HUDEP-2 (cell line): ENCODE data around the gene CARM1.
"Not testable (repeated sequence)": the region's sequence is repeated elsewhere in the genome, so short reads cannot be mapped to it uniquely, and the experiment has no call there.

Experiments used
- DNase-seq, 76 experiments: peaks; one replicate each; lab custom pipeline; 2025; ENCODE audit not compliant: unreplicated experiment in 76 of 76; lab: John Stamatoyannopoulos, UW

The CARM1 gene

GRCh38 chr19:10871711-10872545 is 575 bp downstream of the CARM1 start:
- peak in 11 of 76 experiments; percentile 14 to 49 (median 30) for DNase-seq

- DNase-seq = peak in 6 of 76 experiments; percentile 6 to 39 (median 24)
Observed at GRCh38 chr19:10872546-10873107, 1.3 kb downstream of the CARM1 start.

DNA sequence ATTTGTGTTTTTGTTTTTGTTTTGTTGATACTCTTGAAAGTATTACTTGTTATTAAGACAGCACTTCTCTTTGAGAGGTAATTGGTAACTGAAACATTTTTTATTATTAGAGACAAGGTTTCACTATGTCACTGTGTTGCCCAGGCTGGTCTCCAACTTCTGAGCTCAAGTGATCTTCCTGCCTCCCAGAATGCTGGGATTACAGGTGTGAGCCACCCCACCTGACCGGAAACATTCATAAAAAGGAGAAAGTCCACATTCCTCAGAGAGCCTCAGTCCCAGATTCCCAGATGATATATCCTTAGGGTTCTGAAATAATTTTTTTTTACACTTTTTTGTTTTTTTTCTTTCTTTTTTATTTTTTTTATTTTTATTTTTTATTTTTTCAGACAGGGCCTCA is 2.7 kb downstream of the CARM1 start:
- no peak for DNase-seq

DNA sequence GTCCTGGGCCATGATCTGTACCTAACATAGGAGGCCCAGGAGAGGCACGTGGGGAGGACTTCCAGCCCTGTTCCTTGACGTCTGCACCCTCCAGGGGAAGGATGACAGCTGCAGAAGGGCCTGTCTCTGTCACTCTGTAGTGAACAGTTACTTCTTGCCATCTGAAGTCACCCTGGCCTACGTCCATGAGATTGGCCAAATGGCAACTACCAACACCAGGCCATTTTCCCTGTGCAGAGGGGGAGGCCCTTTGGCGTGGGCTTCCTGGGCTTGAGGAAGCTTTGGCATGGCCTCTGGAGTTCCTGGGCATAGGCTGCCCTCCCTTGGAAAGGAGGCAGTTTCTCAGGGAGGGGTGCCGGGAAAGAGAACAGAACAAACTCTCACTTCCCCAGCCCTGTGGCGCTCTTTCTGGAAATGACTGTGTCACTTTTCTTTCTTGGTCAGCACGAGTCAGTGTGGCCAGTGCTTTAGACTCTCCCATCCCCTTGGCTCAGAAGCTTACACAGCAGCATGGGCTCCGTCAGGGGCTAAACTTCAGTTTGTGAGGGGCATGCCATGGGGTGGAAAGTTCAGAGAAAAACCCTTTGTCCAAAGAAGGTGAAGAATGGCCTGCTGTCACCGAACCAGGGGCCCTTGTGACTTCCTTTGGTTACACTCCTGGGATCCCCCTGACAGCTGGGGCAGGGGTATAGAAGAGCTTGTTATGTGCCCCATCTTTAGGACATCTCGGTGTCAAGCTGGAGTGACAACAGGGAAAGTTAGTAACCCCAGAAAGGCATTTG is 5.3 kb downstream of the CARM1 start:
- DNase-seq = no peak

- DNase-seq = not testable (repeated sequence)
Observed at GRCh38 chr19:10877608-10878007, 6.3 kb downstream of the CARM1 start.

GRCh38 chr19:10878253-10878652 is 6.9 kb downstream of the CARM1 start:
- no peak for DNase-seq

DNA sequence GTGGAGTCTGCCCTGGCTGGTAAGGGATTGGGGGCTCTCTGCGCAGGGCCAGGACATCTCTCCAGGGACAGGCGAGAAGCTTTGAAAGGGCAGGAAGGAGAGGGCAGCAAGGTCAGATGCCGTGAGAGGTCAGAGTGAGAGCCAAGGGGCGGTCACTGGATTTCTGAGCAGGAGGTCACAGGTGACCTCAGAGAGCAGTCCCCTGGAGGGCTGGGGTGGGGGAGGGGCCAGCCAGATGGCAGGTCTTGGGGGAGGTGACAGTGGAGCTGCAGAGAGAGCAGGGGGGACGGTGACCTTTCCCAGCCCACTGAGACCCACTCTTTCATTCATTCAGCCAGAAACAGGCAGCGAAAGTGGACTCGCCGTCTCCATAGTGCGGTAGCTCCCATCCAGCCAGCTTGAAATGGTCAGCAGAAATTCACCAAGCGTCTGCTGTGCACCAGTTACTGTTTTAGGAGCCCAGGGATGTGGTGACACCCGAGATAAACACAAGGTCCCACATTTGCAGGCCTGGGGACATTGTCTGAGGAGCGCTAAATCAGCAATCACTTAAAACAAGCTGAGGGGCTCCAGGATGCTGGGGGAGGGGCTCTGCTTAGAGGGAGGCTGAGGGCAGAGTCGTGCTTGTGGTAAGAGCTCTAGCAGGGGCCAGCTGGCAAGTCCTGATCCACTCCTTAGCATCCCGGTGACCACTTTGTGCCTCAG is 10.2 kb downstream of the CARM1 start:
- no peak for DNase-seq

DNA sequence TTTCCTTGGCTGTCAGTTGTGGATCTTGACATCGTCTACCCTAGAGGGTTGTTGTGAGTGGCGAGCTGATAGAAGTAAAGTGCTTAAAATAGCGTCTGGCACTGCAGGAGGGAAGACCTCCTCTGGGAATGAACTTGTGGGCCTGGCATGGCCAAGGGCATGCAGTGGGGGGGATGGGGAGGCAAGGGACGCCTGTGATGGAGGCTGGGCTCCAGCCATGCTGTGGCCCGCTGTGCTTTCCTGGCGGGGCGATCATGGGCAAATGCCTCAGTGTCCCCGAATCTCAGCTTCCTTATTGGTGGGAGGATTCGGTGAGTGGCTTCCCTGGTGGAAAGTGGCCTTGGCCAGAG is 10.7 kb downstream of the CARM1 start:
- no peak for DNase-seq

DNA sequence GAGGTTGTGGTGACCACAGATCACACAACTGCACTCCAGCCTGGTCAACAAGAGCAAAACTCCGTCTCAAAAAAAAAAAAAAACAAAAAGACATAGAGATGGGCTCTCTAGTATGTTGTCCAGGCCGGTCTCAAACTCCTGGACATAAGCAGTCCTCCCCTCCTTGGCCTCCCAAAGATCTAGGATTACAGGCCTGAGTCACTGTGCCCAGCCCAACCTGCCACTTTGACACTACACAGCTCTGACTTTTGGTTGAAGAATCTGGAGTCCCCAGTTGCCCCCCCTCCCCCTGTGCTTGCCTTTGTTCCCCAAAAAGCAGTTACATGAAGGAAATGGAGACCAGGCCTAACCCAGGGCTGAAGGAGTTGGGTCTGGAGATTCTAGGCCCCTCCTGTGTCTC is 12.9 kb downstream of the CARM1 start:
- DNase-seq = peak in 7 of 76 experiments; percentile 14 to 40 (median 23)

DNA sequence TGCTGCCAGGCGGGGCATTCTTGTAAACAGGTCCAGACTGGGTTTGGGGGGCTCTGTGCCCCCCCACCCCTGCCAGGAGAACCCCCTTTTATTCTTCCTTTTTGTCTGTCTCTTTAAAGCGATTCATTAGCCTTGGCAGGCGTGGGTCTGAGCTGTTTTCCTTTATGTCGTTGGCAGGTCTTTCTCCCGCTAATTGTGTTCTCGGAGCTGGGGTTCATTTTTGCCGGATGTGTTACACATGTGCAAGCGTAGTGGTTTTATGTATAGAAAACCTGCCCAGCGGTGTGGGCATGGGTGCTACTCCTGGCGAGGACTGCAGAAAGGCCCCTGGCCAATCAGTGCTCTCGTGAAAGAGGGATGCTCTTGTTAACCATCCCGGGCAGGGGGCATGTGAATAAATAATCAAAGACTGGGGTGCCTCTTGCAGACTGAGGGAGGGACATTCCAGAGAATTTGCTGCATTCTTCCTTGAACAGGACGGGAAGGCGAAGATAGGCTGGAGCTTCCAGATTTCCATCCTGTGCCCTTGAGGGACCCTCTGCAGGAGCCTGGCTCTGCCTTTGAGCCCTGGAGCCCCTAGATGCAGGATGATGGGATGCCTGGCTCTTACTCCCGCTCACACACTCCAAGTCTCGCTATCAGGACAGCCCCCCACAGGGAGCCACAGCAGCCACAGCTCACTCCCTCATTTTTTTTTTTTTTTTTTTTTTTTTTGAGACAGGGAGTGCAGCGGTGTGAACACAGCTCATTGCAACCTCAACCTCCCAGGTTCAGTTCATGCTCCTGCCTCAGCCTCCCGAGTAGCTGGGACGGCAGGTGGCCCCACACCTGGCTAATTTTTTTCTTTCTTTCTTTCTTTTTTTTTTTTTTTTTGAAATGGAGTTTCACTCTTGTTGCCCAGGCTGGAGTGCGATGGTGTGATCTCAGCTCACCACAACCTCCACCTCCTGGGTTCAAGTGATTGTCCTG is 14.1 kb downstream of the CARM1 start:
- no peak for DNase-seq

- no peak for DNase-seq
Observed at GRCh38 chr19:10887616-10888367, 16.4 kb downstream of the CARM1 start.

- no peak for DNase-seq
Observed at GRCh38 chr19:10888421-10888866, 17.1 kb downstream of the CARM1 start.

DNA sequence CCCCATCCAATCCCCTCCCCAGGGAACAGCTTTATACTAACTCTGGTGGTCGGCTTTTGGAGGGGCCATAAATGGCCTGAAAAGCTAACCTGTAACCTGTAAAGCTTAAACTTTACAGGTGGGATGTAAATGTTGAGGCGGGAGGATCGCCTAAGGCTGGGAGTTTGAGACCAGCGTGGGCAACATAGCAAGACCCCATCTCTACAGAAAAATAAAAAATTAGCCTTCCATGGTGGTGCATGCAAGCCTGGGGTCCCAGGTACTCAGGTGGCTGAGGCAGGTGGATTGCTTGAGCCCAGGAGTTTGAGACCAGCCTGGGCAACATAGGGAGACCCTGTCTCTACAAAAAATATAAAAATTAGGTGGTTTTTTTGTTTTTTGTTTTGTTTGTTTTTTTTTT is 18.5 kb downstream of the CARM1 start:
- no peak for DNase-seq

DNA sequence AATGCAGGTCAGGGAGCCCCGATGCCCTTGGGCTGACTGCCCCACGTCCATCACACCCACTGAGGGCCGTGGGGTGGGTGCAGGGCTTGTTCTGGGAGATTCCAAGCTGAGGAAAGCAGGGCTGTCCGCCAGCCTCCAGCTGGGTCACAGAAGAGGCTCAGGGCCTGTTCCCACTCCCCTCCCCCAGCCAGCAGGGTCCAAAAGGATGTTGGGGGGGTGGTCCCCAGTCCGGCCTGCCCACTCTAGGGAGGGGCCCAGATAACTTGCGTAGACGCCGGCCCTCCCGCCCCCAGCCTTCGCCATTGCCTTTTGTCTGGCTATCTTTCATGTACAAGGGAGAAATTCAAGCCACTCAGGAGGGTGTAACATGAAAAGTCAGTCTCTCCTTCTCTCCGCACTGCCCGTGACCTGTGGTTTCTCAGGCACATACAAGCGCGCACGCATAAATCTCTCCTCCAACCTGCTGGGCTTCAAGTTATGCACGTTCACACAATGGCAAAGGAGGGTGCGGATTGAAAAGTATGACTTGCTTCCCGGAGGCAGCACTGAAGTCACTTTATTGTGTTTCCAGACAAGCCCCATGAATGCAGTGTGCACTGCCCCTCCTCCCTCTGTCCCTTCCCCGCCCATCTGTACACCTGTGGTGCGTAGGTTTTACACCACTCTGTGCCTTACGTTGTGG is 20.2 kb downstream of the CARM1 start:
- no peak for DNase-seq

DNA sequence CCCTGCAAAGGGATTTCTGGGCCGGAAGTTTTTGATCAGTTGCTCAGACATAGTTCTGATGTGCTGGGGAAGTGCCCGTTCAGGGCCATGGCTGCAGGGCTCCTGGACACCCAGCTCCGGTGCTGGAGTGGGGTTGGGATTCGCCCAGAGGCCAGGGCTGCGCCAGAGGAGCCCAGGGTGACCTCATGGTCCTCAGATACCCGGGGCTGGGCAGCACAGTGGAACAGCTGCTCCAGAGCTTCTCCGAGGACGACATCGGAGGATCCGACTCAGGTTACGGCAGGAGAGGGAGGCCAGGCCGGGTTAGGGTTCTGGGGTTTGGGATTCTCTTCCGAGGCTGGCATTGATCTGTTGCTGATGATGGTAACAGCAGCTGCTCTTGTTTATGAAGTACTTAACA is 20.9 kb downstream of the CARM1 start:
- no peak for DNase-seq

GRCh38 chr19:10894911-10895213 is 23.5 kb downstream of the CARM1 start:
- DNase-seq = no peak

DNA sequence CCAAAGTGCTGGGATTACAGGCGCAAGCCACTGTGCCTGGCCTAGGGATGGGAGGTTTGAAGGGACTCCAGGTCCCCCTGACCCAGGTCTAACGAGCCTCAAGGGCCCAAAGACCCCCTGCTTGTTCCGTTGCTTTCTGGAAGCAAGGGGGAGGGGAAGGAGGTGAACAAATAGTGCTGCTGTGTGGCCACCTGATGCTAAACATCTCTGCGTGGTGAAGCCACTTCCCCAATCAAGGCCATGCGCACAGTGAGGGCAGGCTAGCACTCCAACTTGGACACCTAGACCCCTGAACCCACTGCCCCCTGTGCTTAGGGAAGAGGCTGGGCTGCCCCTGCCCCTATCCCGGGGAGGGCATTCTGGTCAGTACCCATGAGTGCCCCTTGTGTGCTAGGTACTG is 24.0 kb downstream of the CARM1 start:
- DNase-seq = no peak

GRCh38 chr19:10895920-10896319 is 24.6 kb downstream of the CARM1 start:
- DNase-seq = no peak
